ENCODE measurements around the gene GALNT13.

DNA sequence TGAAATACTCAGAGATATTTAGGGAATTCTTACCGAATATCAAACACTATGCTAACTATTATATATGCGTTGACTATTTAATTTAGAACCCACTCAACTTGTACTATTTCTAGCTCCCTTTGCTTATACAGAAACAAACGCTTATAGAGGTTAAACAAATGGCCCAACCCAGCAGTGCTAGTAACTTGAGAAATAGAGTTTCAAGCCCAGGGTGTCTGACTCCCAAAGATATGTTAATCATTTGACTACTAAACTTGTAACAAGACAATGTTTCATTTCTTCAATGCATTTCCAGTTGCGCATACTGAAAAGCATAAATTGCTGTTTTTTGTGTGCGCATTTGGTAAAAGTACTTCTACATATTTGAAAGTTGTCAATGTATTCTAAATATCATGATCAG, 310.3 kb downstream of the GALNT13 start:
- TF ChIP-seq, protein P1, sequence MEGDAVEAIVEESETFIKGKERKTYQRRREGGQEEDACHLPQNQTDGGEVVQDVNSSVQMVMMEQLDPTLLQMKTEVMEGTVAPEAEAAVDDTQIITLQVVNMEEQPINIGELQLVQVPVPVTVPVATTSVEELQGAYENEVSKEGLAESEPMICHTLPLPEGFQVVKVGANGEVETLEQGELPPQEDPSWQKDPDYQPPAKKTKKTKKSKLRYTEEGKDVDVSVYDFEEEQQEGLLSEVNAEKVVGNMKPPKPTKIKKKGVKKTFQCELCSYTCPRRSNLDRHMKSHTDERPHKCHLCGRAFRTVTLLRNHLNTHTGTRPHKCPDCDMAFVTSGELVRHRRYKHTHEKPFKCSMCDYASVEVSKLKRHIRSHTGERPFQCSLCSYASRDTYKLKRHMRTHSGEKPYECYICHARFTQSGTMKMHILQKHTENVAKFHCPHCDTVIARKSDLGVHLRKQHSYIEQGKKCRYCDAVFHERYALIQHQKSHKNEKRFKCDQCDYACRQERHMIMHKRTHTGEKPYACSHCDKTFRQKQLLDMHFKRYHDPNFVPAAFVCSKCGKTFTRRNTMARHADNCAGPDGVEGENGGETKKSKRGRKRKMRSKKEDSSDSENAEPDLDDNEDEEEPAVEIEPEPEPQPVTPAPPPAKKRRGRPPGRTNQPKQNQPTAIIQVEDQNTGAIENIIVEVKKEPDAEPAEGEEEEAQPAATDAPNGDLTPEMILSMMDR (IDR thresholded peaks at IDR 0.05; ENCODE audit: low read depth, low read length), result no peak
- no peak for TF ChIP-seq EZH2phosphoT487 (IDR thresholded peaks at IDR 0.05; ENCODE audit: low read depth)

Data from OCI-LY3 (cell line).